Bone marrow (tissue), 2 donors: ENCODE measurements around the gene KIRREL3.

Experiments
- DNase-seq, 2 donors: peaks; one replicate each; lab custom pipeline; 2025; lab: John Stamatoyannopoulos, UW

The KIRREL3 gene

DNA sequence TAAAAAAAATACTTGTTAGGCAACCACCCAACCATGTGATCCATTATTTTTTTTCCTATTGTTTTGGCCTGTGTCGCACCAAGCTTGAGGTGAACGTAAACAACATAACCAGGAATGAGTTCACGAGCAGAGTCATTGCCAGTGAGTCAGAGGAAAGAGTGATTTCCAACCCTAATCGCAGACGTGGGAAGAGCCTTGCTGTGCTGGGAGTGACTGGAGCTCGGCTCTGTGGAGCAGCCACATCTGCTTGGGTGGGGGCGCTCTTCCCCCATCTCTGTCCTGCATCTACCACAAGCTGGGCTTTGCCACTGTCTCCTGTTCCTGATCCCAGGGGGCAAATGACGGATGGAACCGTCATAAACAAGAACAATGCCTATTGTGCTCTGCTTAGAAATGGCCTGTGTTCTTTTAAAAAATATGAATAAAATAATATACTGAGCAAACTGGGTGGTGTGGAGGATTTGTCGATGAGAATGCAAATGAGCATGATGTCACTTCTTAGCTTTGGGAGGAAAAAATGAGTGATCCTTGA, 210.0 kb downstream of the KIRREL3 start:
- no peak for DNase-seq

DNA sequence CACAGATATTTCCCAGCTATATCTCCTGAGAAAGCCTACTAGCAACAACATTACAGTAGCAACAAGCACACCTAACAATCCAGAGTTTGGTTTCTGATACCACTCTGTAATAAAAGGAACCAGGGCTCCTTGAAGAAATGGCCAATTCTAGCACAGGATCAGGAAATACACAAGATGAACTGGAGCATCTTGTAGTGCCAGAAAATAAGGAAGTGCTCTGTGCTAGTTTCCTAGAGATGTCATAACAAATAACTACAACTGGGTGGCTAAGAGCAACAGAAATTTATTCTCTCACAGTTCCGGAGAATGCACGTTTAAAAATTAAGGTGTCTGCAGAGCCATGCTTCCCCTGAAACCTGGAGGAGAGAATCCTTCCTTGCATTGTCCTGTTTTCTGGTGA, 217.8 kb downstream of the KIRREL3 start:
- no peak for DNase-seq

DNA sequence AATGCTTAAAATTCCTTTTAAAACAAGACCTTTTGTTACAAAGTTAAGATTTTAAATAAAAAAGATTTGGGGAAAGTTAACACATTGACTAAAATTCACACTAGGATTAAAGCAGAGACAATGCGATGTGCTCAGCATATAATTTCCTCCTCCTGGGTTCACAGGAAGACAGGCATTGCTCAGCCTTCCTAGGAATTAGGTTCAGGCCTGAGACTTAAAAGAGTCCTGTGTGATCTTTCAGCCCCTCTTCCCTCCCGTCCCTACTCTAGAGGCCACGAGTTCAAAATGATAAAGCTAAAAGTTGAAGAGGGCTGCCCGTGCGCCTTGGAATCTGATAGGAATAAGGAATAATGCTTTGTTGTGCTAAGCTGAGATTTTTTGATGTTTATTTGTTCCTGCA, 218.6 kb downstream of the KIRREL3 start:
- no peak for DNase-seq

DNA sequence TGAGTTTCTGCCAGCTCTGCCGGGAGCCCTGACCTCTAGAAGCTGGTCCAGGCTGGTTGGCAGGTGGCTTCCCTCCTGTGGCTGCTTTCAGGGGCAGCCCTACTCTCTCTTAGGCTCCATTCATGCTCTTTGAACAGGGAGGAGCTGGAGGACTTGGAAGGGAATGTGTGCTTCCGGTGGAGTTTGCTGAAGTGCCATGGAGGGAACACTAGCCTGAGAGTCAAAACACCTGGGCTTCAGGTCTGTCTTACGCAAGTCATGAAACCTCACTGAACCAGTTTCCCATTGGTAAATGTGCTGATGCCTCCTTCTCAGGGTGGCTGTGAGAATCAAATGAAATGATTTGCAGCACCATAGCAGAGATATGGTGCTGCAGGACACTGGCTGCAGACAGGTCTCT, 224.5 kb downstream of the KIRREL3 start:
- no peak for DNase-seq

DNA sequence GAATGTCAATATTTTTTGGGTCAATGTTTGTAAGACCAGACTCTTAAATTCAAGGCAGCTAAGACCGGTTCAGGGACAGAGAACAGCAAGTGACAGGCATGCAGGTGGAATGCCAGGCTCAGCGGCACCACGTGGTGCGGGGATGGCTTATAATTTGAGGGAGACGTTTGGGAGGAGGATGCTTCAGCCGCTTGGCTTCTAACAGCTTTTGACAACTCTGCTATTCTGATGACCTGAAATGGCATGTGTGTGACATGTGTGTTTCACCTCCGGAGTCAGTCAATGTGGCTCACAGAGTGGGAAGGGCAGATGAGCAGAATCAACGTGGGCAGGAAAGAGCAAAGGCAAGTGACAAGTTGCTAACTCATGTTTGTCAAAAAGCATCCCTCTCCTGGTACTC, 228.3 kb downstream of the KIRREL3 start:
- no peak for DNase-seq

DNA sequence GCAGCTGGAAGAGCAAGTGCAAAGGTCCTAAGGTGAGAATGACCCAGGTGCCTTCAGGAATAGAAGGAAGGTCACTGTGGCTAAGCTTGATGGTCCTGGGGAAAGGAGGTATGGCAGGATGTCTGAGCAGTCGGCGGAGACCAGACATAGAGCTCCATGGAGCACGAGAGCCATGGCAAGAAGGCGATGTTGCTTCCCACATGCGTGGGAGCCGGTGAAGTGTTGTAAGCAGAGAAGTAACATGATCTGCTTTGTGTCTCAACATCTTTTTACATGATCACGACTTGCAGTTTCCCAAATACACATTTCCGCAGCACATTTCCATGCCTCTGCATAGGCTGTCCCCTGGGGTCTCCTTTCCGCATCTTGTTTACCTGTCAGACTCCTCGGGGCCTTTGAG, 231.9 kb downstream of the KIRREL3 start:
- no peak for DNase-seq

DNA sequence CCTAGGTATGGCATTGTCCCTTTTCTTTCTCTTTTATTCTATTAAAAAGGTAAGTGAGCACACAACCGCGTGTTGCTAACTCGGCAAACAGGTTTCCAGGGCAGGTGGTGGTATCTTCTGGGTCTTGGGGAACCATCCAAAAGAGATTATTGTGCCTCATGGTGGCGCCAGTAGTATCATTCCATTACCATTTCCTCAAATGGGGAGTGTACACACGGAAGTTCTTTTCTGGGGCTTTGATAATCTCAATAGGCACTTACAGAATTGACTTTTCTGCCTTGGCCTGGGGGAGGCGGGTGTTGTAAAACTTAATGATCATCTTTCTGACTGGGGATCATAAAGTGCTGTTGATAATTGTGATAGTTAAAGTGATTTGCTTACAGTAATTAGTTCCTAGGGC, 234.1 kb downstream of the KIRREL3 start:
- DNase-seq, result no peak

DNA sequence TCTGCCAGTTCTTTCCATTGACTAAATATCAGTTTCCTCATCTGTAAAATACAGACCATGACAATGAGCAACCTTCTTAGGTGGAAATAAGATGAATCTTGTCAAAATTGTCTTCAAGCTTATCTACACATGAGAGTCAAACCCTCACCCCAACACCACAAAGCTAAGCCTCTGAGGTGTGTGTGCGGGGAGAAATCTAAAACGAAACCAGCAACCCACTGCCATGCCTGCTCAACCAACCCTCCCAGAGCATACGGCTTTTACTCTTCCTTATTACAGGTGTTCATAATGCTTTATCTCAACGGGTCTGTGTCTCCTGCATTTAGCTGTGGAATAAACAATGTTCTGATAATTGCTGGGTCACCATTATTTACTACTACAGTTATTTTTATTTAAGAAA, 235.4 kb downstream of the KIRREL3 start:
- DNase-seq, result no peak

DNA sequence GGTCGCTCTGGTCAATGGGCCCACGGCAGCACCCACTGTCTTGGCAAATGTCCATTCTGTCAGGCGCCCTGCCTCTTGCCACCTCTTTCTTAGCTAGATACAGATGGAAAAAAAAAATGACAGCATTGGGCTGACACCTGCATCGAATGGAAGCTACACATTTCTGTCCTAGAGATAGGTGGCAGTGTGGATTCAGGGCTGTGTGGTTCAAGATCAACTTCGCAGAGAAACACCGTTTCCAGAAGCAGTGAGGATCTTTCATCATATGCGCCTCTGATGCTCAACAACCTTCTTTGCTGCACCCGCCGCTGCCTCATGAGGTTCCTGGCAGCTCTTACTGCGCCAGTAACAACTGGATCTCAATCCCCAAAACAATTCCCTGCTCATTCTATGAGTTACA, 236.3 kb downstream of the KIRREL3 start:
- DNase-seq, result no peak

DNA sequence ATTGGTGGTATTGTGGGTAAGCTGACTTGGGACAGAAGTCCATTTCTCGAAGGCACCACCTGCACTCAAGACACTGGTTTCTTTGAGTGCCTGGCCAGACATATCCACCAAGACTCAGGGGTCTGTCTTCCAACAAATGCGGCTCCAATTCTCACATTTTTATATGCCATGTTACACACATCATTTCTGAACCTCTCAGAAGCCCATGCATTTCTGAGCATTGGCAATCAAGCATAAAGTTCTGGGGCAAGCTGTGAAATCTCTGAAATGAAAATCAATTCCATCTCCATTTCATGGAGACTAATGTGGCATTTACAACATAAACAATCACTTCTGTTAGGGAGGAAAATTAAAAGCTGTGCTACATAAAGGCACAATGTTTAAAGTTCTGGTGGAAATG, 243.7 kb downstream of the KIRREL3 start:
- no peak for DNase-seq

DNA sequence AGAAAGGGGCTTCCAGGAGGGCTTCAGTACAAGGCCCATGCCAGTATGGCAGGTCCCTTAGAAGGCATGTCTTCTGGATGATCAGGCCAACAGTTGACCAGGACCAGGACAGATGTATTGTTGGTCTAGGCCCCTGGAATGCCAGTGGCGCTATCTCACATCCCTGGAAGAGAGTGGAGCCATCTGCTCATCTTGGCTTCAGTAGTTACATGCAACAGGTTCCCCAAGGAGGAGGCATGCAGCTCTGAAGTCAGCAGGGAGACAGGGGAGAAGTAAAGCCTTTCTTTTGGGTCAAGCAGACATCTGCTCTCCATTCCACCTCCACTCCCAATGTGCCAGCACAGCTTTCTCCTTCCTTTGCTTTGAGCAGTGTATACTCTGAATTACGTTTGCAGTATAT, 244.1 kb downstream of the KIRREL3 start:
- DNase-seq, result no peak

DNA sequence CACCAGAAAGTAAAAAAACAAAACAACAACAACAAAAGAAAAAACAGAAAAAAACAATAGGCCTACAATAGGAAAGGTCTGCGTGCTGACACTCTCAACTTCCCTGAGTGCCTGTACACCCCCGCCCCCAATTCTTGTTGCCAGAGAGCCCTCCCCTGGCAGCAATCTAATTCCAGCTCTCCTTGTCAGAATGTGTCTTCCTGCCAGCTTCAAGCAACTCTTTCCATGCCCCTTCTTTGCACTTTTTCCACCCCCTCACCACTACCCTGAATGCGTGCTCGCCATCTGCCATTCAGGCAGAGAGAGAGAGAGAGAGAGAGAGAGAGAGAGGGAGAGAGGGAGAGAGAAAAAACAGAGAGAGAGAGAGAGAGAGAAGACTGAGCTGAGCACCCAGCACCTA, 245.0 kb downstream of the KIRREL3 start:
- no peak for DNase-seq

DNA sequence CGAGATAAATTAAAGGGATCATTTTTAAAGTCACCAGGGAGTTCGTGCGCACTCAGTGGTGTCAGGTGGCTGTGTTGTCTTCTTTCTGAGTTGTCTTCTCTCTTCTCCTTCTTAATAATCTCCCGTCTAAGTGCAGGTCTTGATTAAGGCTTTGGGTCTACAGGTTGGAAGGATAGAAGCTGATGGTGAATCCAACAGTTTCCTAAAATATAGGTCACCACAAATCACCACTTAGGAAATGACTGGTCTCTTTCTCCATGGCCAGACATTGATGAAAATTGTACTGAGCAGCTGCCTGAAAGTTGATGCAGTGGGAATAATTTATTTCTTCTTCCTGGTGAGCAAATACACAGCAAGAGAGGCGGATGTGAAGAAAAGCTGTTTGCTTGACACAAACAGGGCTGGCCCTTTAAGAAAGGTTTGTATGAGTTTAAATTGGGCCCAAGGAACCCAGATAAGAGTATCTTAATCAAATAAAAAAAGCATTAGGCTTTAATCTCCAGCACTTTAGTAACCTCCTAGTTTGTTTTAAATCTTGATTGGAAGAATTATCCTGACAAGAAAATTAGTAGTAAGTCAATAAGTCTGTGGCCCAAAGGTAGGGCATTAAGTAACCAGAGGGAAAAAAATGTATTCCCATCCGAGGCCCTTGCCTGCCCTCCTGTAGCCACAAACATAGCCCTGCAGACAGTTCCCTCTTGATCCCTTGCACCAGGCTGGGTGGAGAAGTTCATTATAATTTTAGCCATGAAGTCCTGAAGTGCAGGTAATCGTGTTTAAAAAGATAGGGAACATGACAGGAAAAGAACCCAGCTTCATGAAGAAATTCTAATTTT, 245.8 kb downstream of the KIRREL3 start:
- no peak for DNase-seq

DNA sequence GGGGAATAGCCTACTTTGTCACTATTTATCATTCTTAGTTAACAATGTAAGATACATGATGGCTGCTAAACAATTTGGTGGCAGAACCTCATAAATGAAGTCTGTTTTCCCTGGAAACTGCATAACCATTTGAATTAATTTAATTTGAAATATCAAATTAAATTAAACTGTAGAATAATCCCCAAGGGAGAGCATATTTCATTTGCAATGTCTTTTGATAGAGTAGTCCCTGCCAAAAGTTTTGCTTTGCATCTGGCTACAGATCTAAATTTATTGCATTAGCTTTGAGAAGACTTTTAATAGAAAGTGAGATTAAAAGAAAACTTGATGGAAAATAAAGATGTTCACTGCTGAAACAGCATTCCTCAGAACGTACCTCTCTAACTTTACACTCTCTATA, 246.6 kb downstream of the KIRREL3 start:
- DNase-seq, result no peak

DNA sequence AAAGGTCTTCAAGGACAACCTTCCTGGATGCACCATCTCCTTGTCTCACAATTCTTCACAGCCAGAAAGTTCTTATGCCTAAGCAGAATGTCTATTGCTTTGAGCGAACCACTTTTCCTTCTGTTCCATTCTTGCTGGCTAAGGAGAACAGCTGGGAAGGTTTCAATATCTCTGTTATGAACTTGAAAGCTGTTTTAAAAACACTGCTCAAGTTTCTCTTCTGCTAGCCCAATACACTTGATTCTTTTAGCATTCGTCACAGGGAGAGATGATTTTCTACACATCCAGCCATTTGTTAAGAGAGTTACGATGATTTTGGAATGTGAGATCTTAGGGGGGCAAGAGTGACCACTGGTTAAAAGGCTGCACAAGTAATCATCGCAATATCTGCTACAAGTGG, 249.3 kb downstream of the KIRREL3 start:
- no peak for DNase-seq

DNA sequence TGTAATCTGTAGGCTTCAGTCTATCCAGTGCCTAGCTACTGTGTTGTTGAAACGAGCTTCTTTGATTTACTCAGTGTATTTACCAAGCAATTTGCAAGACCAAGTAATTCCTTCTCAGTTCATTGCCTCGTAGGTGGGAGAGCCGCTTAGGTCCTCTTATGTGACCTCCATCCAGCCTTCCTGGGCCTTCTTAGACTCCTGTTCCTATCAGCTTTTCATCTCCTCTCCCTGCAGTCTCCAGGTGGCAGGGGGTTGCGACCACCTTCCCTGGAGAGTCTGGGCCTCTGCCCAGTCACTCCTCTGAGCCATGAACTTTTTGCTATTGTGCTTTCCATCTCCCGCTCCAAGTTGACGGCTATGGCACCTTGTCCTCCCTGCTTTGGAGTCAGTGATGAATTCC, 251.8 kb downstream of the KIRREL3 start:
- DNase-seq, result no peak

DNA sequence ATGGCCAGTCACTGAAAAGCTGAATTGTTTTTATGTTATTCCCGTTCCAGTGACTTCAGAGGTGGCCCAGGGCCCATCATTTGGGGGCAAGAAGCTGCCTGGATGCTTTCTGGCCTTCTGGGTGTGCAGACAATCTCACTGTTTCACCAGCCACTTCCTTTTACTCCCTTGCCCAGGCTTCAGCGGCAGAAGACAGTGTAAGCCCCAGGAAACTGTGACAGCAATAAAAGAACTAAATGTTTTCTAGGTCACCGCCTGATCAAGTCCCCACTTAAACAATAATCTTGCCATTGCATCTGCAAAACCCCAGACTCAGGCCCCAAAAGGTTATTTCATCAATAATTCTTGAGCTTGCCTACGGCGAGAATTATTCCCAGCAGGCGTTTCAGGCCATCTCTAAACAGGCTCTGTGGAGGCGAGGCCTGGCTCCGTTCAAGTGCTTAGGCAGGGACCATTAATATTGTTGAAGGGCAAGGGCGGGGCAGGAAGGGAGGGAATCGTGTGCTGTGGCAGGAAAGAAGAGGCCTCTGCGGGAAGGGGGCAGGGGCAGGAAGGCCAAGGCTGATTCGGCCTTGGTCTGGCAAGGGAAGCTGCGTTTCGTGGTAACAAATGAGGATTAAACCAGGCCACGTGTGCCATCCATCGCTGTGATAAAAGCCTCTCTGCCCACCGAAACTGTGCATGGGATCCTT, 252.3 kb downstream of the KIRREL3 start:
- DNase-seq, result no peak

DNA sequence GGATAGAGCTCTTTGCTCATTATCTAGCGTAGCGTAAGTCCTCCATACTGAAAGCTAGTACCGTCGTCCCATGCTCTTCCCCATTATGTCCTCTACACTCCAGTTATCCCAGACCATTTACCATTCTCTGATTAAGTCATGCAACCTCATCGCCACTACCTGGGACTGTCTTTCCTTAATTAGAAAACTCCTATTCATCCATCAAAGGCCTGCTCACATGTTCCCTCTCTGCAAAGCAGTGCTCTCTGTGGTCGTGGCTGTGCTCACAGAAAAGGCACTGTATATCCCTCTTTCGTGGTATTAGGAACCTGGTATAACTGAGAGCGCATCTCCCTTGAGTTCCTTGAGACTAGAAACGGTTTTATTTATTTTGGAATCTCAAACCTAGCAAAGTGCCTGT, 253.3 kb downstream of the KIRREL3 start:
- DNase-seq, result no peak

DNA sequence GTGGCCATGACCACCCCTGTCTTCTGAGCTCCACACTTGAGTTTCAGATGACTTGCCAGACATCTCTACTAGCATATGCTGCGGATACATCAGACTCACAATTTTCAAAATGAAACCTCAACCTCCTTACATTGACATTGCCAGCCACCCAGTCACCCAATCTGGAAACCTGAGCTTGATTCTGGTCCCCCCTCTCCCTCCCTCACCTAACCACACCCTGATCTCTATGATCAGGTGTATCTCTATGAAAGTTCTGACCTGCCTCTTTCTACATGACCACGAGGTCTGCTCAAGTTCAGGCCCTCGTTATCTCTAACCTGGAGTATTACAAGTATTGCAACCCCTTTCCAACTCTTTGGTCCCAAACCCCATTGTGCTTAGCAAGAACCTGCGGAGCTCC, 254.1 kb downstream of the KIRREL3 start:
- no peak for DNase-seq

DNA sequence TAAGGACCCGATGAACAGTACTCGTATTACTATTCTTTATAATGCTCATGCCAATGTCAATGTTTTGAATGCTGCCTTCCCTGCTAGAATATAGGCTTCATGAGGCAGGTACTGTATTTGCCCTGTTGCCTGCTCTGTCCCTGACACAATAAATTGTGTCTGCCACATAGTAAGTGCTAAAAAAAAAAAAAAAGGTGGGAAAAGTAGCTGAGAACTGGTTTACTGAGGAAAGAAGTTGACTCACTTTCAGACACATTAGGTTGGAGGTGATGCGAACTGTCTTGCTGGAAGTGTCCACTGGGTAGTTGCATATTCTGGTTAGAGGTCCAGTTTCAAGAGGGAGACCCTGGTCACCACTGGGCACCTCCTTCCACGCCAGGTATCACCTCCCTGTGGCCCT, 255.9 kb downstream of the KIRREL3 start:
- DNase-seq, result no peak

DNA sequence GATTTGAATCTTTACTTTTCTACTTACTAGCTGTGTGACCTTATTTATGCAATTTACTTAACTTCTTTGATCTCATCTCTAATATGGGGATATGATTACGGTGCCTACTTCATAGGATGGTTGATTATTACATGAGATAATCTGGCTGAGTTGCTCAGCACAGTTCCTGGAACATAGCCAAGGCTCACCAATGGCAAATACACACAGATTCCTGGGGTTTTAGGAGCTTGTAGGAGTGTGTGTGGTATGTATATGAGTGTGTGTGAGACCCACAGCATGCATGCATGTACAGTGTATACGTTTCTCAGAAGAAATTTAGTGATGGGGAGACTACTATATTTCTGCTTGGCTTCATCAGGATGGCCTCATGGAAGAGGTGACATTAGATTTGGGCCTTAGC, 256.9 kb downstream of the KIRREL3 start:
- no peak for DNase-seq

DNA sequence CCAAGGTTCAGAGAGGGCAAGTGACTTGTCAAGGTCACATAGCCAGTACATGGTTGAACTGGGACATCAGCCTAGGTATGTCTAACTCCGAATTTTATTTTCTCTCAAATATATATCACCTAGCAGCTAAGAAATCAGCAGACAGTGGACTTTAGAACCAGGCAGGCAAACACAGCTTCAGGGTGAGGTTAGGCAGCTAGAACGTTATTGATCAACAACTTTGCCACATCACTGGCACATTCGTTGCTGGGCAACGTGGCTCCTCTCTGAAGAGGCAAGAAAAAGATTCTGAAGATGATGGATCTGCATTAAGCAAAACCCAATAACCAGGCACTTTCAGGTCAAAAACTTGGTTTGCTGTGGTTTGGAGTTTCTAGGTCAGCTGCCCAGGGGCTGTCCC, 258.0 kb downstream of the KIRREL3 start:
- no peak for DNase-seq

DNA sequence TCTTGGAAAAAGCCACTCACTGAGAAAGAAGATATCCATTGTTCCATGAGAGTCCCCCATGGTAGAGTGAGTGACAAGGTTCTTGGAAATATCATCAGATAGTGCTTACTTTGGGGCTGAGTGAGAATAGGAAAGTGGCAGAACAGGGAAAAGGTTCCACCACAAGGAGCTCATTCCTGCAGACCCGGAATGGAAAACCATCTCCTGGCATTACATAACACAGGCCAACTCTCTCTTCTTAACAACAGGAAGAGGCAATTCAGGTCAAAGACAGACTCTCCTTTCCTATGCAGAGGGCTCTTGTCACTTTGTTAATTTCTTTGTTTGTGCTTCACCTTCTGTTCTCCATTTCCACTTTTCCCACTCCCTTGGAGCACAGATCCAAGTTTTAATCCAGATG, 259.7 kb downstream of the KIRREL3 start:
- no peak for DNase-seq
